HepG2 (cell line): Measurements from ENCODE around the gene NPHP1. TPM values are rescaled to one million over a fixed set of nuclear protein-coding genes. Genes with fewer than 3 reads are reported as not detected.
A peak's percentile ranks its signal among the peaks of the same experiment; 100 is the strongest.

Experiments
- DMAP1 ChIP-seq: IDR thresholded peaks from 2 replicates; pipeline ENCODE4 v1.6.1; 2016
- EZH2 ChIP-seq: conservative IDR thresholded peaks from 2 replicates; pipeline ENCODE4 v1.6.1; 2012; ENCODE audit warnings: mild to moderate bottlenecking, low read depth, low read length, moderate library complexity
- GABPA ChIP-seq, 2 experiments: IDR thresholded peaks; 2 replicates each; pipeline ENCODE4 v1.6.1; 2011 to 2016; ENCODE audit warnings: low read depth in 2 of 2, low read length in 1 of 2, missing biosample characterization in 1 of 2, missing genetic modification characterization in 1 of 2
- HDAC2 ChIP-seq: sonication (generic); formaldehyde crosslinking; IDR thresholded peaks from 2 replicates; pipeline ENCODE4 v1.4.0; 2020; ENCODE audit warnings: missing genetic modification reagents
- IRF2 ChIP-seq: IDR thresholded peaks from 2 replicates; pipeline ENCODE4 v1.6.1; 2018; ENCODE audit warnings: missing genetic modification reagents, missing compliant biosample characterization
- MIER2 ChIP-seq: IDR thresholded peaks from 2 replicates; pipeline ENCODE4 v1.6.1; 2016; ENCODE audit warnings: missing biosample characterization, missing genetic modification reagents
- MIER3 ChIP-seq: IDR thresholded peaks from 2 replicates; pipeline ENCODE4 v1.6.1; 2016; ENCODE audit warnings: missing compliant biosample characterization, borderline replicate concordance
- NFKB2 ChIP-seq: sonication (generic); formaldehyde crosslinking; IDR thresholded peaks from 2 replicates; pipeline ENCODE4 v1.4.0; 2020; ENCODE audit warnings: missing genetic modification reagents, borderline replicate concordance
- NONO ChIP-seq, 2 experiments: fragments of 450-650 bp in 1 of 2; sonication (generic) in 1 of 2; formaldehyde crosslinking in 1 of 2; IDR thresholded peaks in 1 of 2; conservative IDR thresholded peaks in 1 of 2; 2 replicates each; pipeline versions ENCODE4 v1.6.1 to v1.8.0; 2017 to 2022; ENCODE audit warnings: mild to moderate bottlenecking in 1 of 2, missing genetic modification reagents in 1 of 2, moderate library complexity in 1 of 2
- PHF20 ChIP-seq: sonication (generic); formaldehyde crosslinking; IDR thresholded peaks from 2 replicates; pipeline ENCODE4 v1.5.0; 2020; ENCODE audit warnings: mild to moderate bottlenecking, missing genetic modification reagents
- RCOR2 ChIP-seq: IDR thresholded peaks from 2 replicates; pipeline ENCODE4 v1.6.1; 2016; ENCODE audit warnings: missing biosample characterization, missing genetic modification reagents
- RXRB ChIP-seq: IDR thresholded peaks from 2 replicates; pipeline ENCODE4 v1.6.1; 2016; ENCODE audit warnings: borderline replicate concordance, missing genetic modification reagents, missing compliant biosample characterization
- SMAD9 ChIP-seq: sonication (generic); formaldehyde crosslinking; IDR thresholded peaks from 2 replicates; pipeline ENCODE4 v1.5.1; 2020; ENCODE audit warnings: mild to moderate bottlenecking, missing genetic modification reagents
- ZHX1 ChIP-seq: sonication (generic); formaldehyde crosslinking; IDR thresholded peaks from 2 replicates; pipeline ENCODE4 v1.8.1; 2022; ENCODE audit warnings: low read depth, mild to moderate bottlenecking, missing genetic modification reagents
- ZNF232 ChIP-seq: sonication (generic); formaldehyde crosslinking; IDR thresholded peaks from 2 replicates; pipeline ENCODE4 v1.4.0; 2020; ENCODE audit warnings: missing genetic modification reagents, borderline replicate concordance
- ZNF441 ChIP-seq: sonication (generic); formaldehyde crosslinking; IDR thresholded peaks from 2 replicates; pipeline ENCODE4 v1.7.0; 2021; ENCODE audit warnings: missing genetic modification reagents, borderline replicate concordance
- ZNF589 ChIP-seq: sonication (generic); formaldehyde crosslinking; conservative IDR thresholded peaks from 2 replicates; pipeline ENCODE4 v1.8.0; 2022; ENCODE audit warnings: mild to moderate bottlenecking, moderate library complexity, missing genetic modification reagents
- ZNF792 ChIP-seq: IDR thresholded peaks from 2 replicates; pipeline ENCODE4 v1.6.1; 2016
- polyA plus RNA-seq, 8 experiments: library from polyadenylated mRNA; depleted of rRNA in 3 of 8; stranded (reverse) in 7 of 8; unstranded in 1 of 8; fragments of >200 nt; fragmentation: Illumina TruSeq in 4 of 8; extraction: Trizol in 4 of 8; gene quantifications; 2 replicates each; pipeline versions ENCODE4 v1.2.1 to v1.2.3, GENCODE V29; 2011 to 2016; ENCODE audit warnings: low read depth in 4 of 8, missing spikeins in 1 of 8, mixed read lengths in 1 of 8; ENCODE audit not compliant: insufficient read depth in 1 of 8
- total RNA-seq, 5 experiments: library from RNA; depleted of rRNA; stranded (reverse); fragments of >200 nt; fragmentation: Illumina TruSeq; extraction: Trizol; gene quantifications; 2 replicates each; pipeline ENCODE4 v1.2.3, GENCODE V29; 2016; ENCODE audit warnings: low read depth in 1 of 5
- TF ChIP-seq, protein P1 (sequence below), 2 experiments: sonication (generic) in 1 of 2; formaldehyde crosslinking in 1 of 2; IDR thresholded peaks; 2 replicates each; pipeline versions ENCODE4 v1.4.0 to v1.6.1; 2018 to 2020; ENCODE audit warnings: missing genetic modification reagents in 2 of 2, borderline replicate concordance in 1 of 2, low read depth in 1 of 2, mild to moderate bottlenecking in 1 of 2, missing biosample characterization in 1 of 2
- TF ChIP-seq, protein P2 (sequence below): sonication (generic); formaldehyde crosslinking; IDR thresholded peaks from 2 replicates; pipeline ENCODE4 v1.5.0; 2020; ENCODE audit warnings: mild to moderate bottlenecking, missing genetic modification reagents, borderline replicate concordance

The NPHP1 gene
- total and polyA plus RNA-seq, 2 of the 13 experiments (the other 11 are each of a cell fraction or from before 2014, with no cell fraction given): 2.7 to 4.8 TPM

DNA sequence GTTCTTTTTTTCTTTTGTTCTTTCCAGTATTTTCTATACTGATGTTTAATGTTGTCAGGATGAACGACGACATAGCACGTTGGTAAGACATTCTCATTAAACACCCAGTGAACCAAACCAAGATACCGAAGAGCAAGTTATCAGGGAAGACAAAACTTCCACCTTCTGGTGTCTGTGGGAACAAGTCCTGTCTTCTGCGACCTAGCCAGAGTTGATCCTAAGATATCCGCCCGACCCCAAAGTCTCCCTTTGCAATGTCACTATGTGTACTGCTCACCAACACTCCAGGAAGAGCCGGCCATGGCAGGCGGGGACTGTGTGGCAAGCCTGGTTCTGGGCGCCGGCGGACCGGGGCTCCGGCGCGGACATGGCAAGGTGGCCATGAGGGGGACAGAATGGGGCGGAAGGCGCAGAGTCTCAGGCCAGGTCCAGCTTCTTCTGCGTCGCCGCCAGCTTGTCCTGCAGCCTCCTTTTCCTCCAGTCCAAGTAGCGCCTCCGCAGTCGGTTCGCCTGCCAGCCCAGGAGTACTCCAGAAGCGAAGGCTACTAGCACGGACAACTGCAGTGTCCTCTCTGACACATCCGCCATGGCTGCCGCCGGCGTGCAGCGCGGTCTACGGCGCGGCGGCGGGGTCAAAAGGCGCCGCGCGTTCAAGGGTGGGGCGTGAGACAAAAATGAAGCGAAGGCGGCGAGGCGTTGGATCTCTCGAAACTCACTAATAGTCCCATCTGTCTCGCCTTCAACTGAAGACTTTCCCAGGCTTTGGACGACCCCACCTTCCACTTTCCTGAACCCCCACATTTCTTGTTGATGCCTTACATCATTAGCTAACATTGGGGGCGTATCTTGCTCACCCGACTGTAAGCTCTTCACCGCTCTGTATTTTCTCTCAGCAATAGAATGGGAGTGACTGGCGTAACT, 7.4 kb upstream of the NPHP1 start, which contains the start of gene MTLN (continued):
- TF ChIP-seq ZHX1 (CRISPR knock-in tag) (peak; percentile 90), ZNF441 (CRISPR knock-in tag) (peak; percentile 61; the same call in 1 of the 2 replicates), ZNF792 (CRISPR knock-in tag) (peak; percentile 88), PHF20 (CRISPR knock-in tag) (peak; percentile 93), ZNF232 (CRISPR knock-in tag) (0 out of 2 replicates have a peak, but pooled peaks have one; percentile 6), RCOR2 (CRISPR knock-in tag) (no peak), HDAC2 (CRISPR knock-in tag) (peak; percentile 53), MIER2 (peak; percentile 65; the same call in 1 of the 2 replicates), EZH2 (no peak), NONO (IDR thresholded peaks at IDR 0.05) (no peak), NONO (CRISPR knock-in tag; conservative IDR thresholded peaks at IDR 0.05) (peak; percentile 82), RXRB (CRISPR knock-in tag) (peak; percentile 59), MIER3 (CRISPR knock-in tag) (peak; percentile 49; the same call in 1 of the 2 replicates), SMAD9 (0 out of 2 replicates have a peak, but pooled peaks have one; percentile 48), NFKB2 (peak; percentile 74; the same call in 1 of the 2 replicates), ZNF589 (CRISPR knock-in tag) (no peak), DMAP1 (CRISPR knock-in tag) (peak; percentile 96), GABPA (IDR thresholded peaks at IDR 0.05; ENCODE audit: low read depth, low read length) (no peak), GABPA (CRISPR knock-in tag; IDR thresholded peaks at IDR 0.05; ENCODE audit: low read depth) (no peak; the same call in 1 of the 2 replicates), IRF2 (peak; percentile 61; the same call in 1 of the 2 replicates)
- TF ChIP-seq, protein P1, sequence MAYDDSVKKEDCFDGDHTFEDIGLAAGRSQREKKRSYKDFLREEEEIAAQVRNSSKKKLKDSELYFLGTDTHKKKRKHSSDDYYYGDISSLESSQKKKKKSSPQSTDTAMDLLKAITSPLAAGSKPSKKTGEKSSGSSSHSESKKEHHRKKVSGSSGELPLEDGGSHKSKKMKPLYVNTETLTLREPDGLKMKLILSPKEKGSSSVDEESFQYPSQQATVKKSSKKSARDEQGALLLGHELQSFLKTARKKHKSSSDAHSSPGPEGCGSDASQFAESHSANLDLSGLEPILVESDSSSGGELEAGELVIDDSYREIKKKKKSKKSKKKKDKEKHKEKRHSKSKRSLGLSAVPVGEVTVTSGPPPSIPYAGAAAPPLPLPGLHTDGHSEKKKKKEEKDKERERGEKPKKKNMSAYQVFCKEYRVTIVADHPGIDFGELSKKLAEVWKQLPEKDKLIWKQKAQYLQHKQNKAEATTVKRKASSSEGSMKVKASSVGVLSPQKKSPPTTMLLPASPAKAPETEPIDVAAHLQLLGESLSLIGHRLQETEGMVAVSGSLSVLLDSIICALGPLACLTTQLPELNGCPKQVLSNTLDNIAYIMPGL (CRISPR knock-in tag; IDR thresholded peaks at IDR 0.05; ENCODE audit: borderline replicate concordance in 1 of 2, low read depth in 1 of 2): peak; percentile 85 to 87; a peak in 3 of 4 replicates
- TF ChIP-seq, protein P2, sequence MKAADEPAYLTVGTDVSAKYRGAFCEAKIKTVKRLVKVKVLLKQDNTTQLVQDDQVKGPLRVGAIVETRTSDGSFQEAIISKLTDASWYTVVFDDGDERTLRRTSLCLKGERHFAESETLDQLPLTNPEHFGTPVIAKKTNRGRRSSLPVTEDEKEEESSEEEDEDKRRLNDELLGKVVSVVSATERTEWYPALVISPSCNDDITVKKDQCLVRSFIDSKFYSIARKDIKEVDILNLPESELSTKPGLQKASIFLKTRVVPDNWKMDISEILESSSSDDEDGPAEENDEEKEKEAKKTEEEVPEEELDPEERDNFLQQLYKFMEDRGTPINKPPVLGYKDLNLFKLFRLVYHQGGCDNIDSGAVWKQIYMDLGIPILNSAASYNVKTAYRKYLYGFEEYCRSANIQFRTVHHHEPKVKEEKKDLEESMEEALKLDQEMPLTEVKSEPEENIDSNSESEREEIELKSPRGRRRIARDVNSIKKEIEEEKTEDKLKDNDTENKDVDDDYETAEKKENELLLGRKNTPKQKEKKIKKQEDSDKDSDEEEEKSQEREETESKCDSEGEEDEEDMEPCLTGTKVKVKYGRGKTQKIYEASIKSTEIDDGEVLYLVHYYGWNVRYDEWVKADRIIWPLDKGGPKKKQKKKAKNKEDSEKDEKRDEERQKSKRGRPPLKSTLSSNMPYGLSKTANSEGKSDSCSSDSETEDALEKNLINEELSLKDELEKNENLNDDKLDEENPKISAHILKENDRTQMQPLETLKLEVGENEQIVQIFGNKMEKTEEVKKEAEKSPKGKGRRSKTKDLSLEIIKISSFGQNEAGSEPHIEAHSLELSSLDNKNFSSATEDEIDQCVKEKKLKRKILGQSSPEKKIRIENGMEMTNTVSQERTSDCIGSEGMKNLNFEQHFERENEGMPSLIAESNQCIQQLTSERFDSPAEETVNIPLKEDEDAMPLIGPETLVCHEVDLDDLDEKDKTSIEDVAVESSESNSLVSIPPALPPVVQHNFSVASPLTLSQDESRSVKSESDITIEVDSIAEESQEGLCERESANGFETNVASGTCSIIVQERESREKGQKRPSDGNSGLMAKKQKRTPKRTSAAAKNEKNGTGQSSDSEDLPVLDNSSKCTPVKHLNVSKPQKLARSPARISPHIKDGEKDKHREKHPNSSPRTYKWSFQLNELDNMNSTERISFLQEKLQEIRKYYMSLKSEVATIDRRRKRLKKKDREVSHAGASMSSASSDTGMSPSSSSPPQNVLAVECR (CRISPR knock-in tag): peak; percentile 92
